Anterior cingulate cortex (tissue), 58 donors: ENCODE results near the gene CD22.
"Not testable (repeated sequence)": the region's sequence is repeated elsewhere in the genome, so short reads cannot be mapped to it uniquely, and the experiment has no call there.

ENCODE experiments used
- DNase-seq, 58 donors: peaks; one replicate each; lab custom pipeline; 2025; lab: John Stamatoyannopoulos, UW

CD22 gene

GRCh38 chr19:35375505-35376307 is 46.7 kb downstream of the CD22 start:
- DNase-seq: no peak

- no peak for DNase-seq
Measured at GRCh38 chr19:35377656-35378055, 48.7 kb downstream of the CD22 start.

- no peak for DNase-seq
Measured at GRCh38 chr19:35378356-35378755, 49.4 kb downstream of the CD22 start.

GRCh38 chr19:35379545-35379944 is 50.6 kb downstream of the CD22 start:
- not testable (repeated sequence) for DNase-seq

GRCh38 chr19:35379992-35380391 is 51.0 kb downstream of the CD22 start:
- DNase-seq: no peak

- no peak for DNase-seq
Measured at GRCh38 chr19:35380450-35381124, 51.6 kb downstream of the CD22 start.

GRCh38 chr19:35381318-35381717 is 52.3 kb downstream of the CD22 start:
- DNase-seq: no peak

- DNase-seq: no peak
Measured at GRCh38 chr19:35381926-35382325, 52.9 kb downstream of the CD22 start.

GRCh38 chr19:35383536-35383935 is 54.5 kb downstream of the CD22 start:
- no peak for DNase-seq

GRCh38 chr19:35388277-35389054 is 59.5 kb downstream of the CD22 start:
- DNase-seq: no peak

GRCh38 chr19:35389192-35389861 is 60.3 kb downstream of the CD22 start:
- DNase-seq: no peak

GRCh38 chr19:35392742-35393715 is 64.0 kb downstream of the CD22 start:
- no peak for DNase-seq

- peak in 12 of 58 donors; percentile 1 to 31 (median 9) for DNase-seq
Measured at GRCh38 chr19:35395382-35396199, 66.6 kb downstream of the CD22 start.

GRCh38 chr19:35396240-35396885 is 67.4 kb downstream of the CD22 start:
- DNase-seq: no peak
